HepG2 (cell line): ENCODE data around the gene S100A16. TPM values are rescaled to one million over a fixed set of nuclear protein-coding genes. Genes with fewer than 3 reads are reported as not detected.

Experiments
- ATM ChIP-seq: fragments of 450-650 bp; IDR thresholded peaks from 2 replicates; pipeline ENCODE4 v1.7.1; 2017; ENCODE audit warnings: mild to moderate bottlenecking, borderline replicate concordance
- CHD4 ChIP-seq: fragments of 200-600 bp; sonication (generic); IDR thresholded peaks from 2 replicates; pipeline ENCODE4 v1.7.0; 2017; ENCODE audit warnings: mild to moderate bottlenecking, low read length, borderline replicate concordance
- EP300 ChIP-seq, 3 experiments: sonication (generic) in 1 of 3; formaldehyde crosslinking in 1 of 3; IDR thresholded peaks; 2 replicates each; pipeline versions ENCODE4 v1.5.1 to v1.6.1; 2011 to 2020; ENCODE audit warnings: low read depth in 2 of 3, low read length in 2 of 3, borderline replicate concordance in 1 of 3, improper control_type of control experiment in 1 of 3, mild to moderate bottlenecking in 1 of 3, missing genetic modification reagents in 1 of 3, moderate library complexity in 1 of 3
- ISX ChIP-seq: sonication (generic); formaldehyde crosslinking; conservative IDR thresholded peaks from 2 replicates; pipeline ENCODE4 v1.5.0; 2020; ENCODE audit warnings: missing genetic modification reagents
- LCORL ChIP-seq, 2 experiments: fragments of 450-650 bp in 1 of 2; sonication (generic) in 1 of 2; formaldehyde crosslinking in 1 of 2; IDR thresholded peaks; 2 replicates each; pipeline versions ENCODE4 v1.5.0 to v1.6.1; 2017 to 2020; ENCODE audit warnings: antibody characterized with exemption in 1 of 2, missing genetic modification reagents in 1 of 2
- MBNL3 ChIP-seq: fragments of 250-450 bp; sonication (Bioruptor Pico); conservative IDR thresholded peaks from 2 replicates; pipeline ENCODE4 v1.8.0; 2022; ENCODE audit warnings: mild to moderate bottlenecking, inconsistent platforms
- POLR2AphosphoS2 ChIP-seq: IDR thresholded peaks from 2 replicates; pipeline ENCODE4 v1.6.1; 2011; ENCODE audit warnings: low read depth, low read length, improper control_type of control experiment
- SIX4 ChIP-seq: sonication (generic); formaldehyde crosslinking; IDR thresholded peaks from 2 replicates; pipeline ENCODE4 v1.4.0; 2020; ENCODE audit warnings: missing genetic modification reagents
- ZFAT ChIP-seq: sonication (generic); formaldehyde crosslinking; conservative IDR thresholded peaks from 2 replicates; pipeline ENCODE4 v1.8.1; 2023; ENCODE audit warnings: missing genetic modification reagents, inconsistent platforms
- ZFP37 ChIP-seq: sonication (generic); formaldehyde crosslinking; IDR thresholded peaks from 2 replicates; pipeline ENCODE4 v1.4.0; 2020; ENCODE audit warnings: missing genetic modification reagents, borderline replicate concordance
- ZMYM4 ChIP-seq: sonication (generic); formaldehyde crosslinking; IDR thresholded peaks from 2 replicates; pipeline ENCODE4 v1.8.1; 2023; ENCODE audit warnings: mild to moderate bottlenecking, missing genetic modification reagents
- ZNF234 ChIP-seq: sonication (generic); formaldehyde crosslinking; conservative IDR thresholded peaks from 2 replicates; pipeline ENCODE4 v1.5.1; 2020; ENCODE audit warnings: mild to moderate bottlenecking, missing genetic modification reagents
- ZNF335 ChIP-seq: sonication (generic); formaldehyde crosslinking; IDR thresholded peaks from 2 replicates; pipeline ENCODE4 v1.4.0; 2020; ENCODE audit warnings: missing genetic modification reagents
- ZNF382 ChIP-seq: sonication (generic); formaldehyde crosslinking; IDR thresholded peaks from 2 replicates; pipeline ENCODE4 v1.5.0; 2020; ENCODE audit warnings: missing genetic modification reagents, mild to moderate bottlenecking, borderline replicate concordance
- ZNF510 ChIP-seq: sonication (generic); formaldehyde crosslinking; IDR thresholded peaks from 2 replicates; pipeline ENCODE4 v1.4.0; 2020; ENCODE audit warnings: low read depth, mild to moderate bottlenecking, missing genetic modification reagents
- ZNF607 ChIP-seq: sonication (generic); formaldehyde crosslinking; IDR thresholded peaks from 2 replicates; pipeline ENCODE4 v1.5.1; 2020; ENCODE audit warnings: missing genetic modification reagents, mild to moderate bottlenecking, borderline replicate concordance
- ZNF788 ChIP-seq: sonication (generic); formaldehyde crosslinking; IDR thresholded peaks from 2 replicates; pipeline ENCODE4 v1.5.0; 2020; ENCODE audit warnings: mild to moderate bottlenecking, missing genetic modification reagents, borderline replicate concordance
- polyA plus RNA-seq, 8 experiments: library from polyadenylated mRNA; depleted of rRNA in 3 of 8; stranded (reverse) in 7 of 8; unstranded in 1 of 8; fragments of >200 nt; fragmentation: Illumina TruSeq in 4 of 8; extraction: Trizol in 4 of 8; gene quantifications; 2 replicates each; pipeline versions ENCODE4 v1.2.1 to v1.2.3, GENCODE V29; 2011 to 2016; ENCODE audit warnings: low read depth in 4 of 8, missing spikeins in 1 of 8, mixed read lengths in 1 of 8; ENCODE audit not compliant: insufficient read depth in 1 of 8
- total RNA-seq, 5 experiments: library from RNA; depleted of rRNA; stranded (reverse); fragments of >200 nt; fragmentation: Illumina TruSeq; extraction: Trizol; gene quantifications; 2 replicates each; pipeline ENCODE4 v1.2.3, GENCODE V29; 2016; ENCODE audit warnings: low read depth in 1 of 5
- TF ChIP-seq, protein P1 (sequence below): sonication (generic); formaldehyde crosslinking; IDR thresholded peaks from 2 replicates; pipeline ENCODE4 v1.4.0; 2020; ENCODE audit warnings: mild to moderate bottlenecking, missing genetic modification reagents, borderline replicate concordance
- TF ChIP-seq, protein P2 (sequence below): sonication (generic); formaldehyde crosslinking; IDR thresholded peaks from 2 replicates; pipeline ENCODE4 v1.5.1; 2020; ENCODE audit warnings: missing genetic modification reagents, mild to moderate bottlenecking, borderline replicate concordance
- TF ChIP-seq, protein P3 (sequence below): sonication (generic); formaldehyde crosslinking; IDR thresholded peaks from 2 replicates; pipeline ENCODE4 v1.5.0; 2020; ENCODE audit warnings: mild to moderate bottlenecking, missing genetic modification reagents

S100A16 gene
- total and polyA plus RNA-seq, 2 of the 13 experiments (the other 11 are each of a cell fraction or from before 2014, with no cell fraction given), result 46.0 to 195 TPM

DNA sequence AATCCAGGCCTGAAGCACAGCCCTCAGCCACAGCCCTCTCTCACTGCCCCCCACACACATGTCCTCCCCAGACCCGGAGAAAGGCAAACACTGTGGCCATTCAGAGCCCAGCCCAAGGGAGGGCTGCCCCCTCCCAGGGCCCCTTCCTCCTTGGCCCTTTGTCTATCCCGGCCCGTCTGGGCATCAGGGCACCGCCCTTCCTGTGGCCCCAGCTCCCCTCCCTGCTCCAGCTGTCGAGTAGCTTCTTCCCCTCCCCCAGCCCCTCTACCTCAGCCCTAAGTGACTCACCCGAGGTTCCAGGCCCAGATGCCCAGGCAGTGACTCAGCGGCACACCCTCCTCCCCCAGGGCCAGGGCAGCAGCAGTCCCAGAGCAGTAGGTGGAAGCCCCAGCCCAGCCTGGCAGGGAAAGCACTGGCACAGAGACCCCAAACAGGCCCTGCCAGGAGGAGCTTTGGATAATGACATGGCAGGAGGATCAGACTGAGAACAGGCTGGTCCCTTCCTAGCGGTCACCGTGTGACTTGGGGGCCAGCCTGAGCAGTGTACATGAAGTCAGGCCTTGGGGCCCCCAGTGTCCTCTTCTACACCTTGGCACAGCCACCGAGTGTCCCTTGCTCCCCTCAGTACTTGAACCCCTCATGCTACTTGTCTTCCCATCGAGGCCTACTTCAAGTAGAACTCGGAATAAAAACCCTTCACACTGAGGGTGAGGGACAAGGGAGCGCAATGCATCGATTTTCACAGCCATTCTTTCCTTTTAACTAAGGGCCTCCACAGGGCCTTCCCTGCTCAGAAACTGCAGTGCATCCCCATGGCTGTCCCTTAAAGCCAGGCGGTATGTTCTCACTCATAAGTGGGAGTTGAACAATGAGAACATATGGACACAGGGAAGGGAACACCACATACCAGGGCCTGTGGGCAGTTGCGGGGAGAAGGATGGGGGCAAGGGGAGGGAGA is 46.2 kb downstream of the S100A16 start (continued):
- TF ChIP-seq, protein P1, sequence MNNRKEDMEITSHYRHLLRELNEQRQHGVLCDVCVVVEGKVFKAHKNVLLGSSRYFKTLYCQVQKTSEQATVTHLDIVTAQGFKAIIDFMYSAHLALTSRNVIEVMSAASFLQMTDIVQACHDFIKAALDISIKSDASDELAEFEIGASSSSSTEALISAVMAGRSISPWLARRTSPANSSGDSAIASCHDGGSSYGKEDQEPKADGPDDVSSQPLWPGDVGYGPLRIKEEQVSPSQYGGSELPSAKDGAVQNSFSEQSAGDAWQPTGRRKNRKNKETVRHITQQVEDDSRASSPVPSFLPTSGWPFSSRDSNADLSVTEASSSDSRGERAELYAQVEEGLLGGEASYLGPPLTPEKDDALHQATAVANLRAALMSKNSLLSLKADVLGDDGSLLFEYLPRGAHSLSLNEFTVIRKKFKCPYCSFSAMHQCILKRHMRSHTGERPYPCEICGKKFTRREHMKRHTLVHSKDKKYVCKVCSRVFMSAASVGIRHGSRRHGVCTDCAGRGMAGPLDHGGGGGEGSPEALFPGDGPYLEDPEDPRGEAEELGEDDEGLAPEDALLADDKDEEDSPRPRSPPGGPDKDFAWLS (CRISPR knock-in tag), result 0 out of 2 replicates have a peak, but pooled peaks have one; percentile 78
- TF ChIP-seq ZNF234 (CRISPR knock-in tag), result no peak
- no peak for TF ChIP-seq LCORL (IDR thresholded peaks at IDR 0.05)
- TF ChIP-seq LCORL (CRISPR knock-in tag; IDR thresholded peaks at IDR 0.05), result peak; percentile 78
- no peak for TF ChIP-seq SIX4 (CRISPR knock-in tag)
- no peak for TF ChIP-seq CHD4
- TF ChIP-seq ZNF788 (CRISPR knock-in tag), result 0 out of 2 replicates have a peak, but pooled peaks have one; percentile 12
- TF ChIP-seq ISX (CRISPR knock-in tag), result no peak
- TF ChIP-seq ATM, result no peak
- TF ChIP-seq ZFAT (CRISPR knock-in tag), result no peak
- TF ChIP-seq MBNL3, result no peak
- TF ChIP-seq ZNF510 (CRISPR knock-in tag), result no peak
- TF ChIP-seq ZNF382 (CRISPR knock-in tag), result no peak
- TF ChIP-seq ZNF607, result no peak
- TF ChIP-seq ZNF335 (CRISPR knock-in tag), result no peak
- TF ChIP-seq, protein P2, sequence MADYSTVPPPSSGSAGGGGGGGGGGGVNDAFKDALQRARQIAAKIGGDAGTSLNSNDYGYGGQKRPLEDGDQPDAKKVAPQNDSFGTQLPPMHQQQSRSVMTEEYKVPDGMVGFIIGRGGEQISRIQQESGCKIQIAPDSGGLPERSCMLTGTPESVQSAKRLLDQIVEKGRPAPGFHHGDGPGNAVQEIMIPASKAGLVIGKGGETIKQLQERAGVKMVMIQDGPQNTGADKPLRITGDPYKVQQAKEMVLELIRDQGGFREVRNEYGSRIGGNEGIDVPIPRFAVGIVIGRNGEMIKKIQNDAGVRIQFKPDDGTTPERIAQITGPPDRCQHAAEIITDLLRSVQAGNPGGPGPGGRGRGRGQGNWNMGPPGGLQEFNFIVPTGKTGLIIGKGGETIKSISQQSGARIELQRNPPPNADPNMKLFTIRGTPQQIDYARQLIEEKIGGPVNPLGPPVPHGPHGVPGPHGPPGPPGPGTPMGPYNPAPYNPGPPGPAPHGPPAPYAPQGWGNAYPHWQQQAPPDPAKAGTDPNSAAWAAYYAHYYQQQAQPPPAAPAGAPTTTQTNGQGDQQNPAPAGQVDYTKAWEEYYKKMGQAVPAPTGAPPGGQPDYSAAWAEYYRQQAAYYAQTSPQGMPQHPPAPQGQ (CRISPR knock-in tag), result no peak
- TF ChIP-seq POLR2AphosphoS2, result no peak
- TF ChIP-seq, protein P3, sequence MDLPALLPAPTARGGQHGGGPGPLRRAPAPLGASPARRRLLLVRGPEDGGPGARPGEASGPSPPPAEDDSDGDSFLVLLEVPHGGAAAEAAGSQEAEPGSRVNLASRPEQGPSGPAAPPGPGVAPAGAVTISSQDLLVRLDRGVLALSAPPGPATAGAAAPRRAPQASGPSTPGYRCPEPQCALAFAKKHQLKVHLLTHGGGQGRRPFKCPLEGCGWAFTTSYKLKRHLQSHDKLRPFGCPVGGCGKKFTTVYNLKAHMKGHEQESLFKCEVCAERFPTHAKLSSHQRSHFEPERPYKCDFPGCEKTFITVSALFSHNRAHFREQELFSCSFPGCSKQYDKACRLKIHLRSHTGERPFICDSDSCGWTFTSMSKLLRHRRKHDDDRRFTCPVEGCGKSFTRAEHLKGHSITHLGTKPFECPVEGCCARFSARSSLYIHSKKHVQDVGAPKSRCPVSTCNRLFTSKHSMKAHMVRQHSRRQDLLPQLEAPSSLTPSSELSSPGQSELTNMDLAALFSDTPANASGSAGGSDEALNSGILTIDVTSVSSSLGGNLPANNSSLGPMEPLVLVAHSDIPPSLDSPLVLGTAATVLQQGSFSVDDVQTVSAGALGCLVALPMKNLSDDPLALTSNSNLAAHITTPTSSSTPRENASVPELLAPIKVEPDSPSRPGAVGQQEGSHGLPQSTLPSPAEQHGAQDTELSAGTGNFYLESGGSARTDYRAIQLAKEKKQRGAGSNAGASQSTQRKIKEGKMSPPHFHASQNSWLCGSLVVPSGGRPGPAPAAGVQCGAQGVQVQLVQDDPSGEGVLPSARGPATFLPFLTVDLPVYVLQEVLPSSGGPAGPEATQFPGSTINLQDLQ, result no peak
- no peak for TF ChIP-seq ZMYM4
- TF ChIP-seq ZFP37 (CRISPR knock-in tag), result no peak
- peak in 1 of 2 experiments; percentile 73; a peak in 2 of 4 replicates for TF ChIP-seq EP300 (IDR thresholded peaks at IDR 0.05; ENCODE audit: low read depth in 2 of 2, low read length in 2 of 2)
- peak; percentile 87 for TF ChIP-seq EP300 (CRISPR knock-in tag; IDR thresholded peaks at IDR 0.05; ENCODE audit: borderline replicate concordance)
